Neural crest cell (in vitro differentiated cells): Measurements from ENCODE around the gene COL17A1. TPM values are rescaled to one million over a fixed set of nuclear protein-coding genes. Genes with fewer than 3 reads are reported as not detected.
A peak's percentile ranks its signal among the peaks of the same experiment; 100 is the strongest.

ENCODE experiments used
- DNase-seq: peaks from one replicate; pipeline ENCODE4 v3.0.0; 2021; ENCODE audit warnings: low read depth, mixed read lengths, low spot score
- H3K27ac Mint-ChIP-seq: one replicate; pipeline ENCODE4 v1.8.0; 2021; ENCODE audit warnings: mild to moderate bottlenecking, mixed read lengths; ENCODE audit not compliant: unreplicated experiment
- H3K27me3 Mint-ChIP-seq: 2 replicates; pipeline ENCODE4 v1.8.0; 2021; ENCODE audit warnings: low read depth, mild to moderate bottlenecking, mixed read lengths
- H3K36me3 Mint-ChIP-seq: 2 replicates; pipeline ENCODE4 v1.8.0; 2021; ENCODE audit warnings: low read depth, mild to moderate bottlenecking, mixed read lengths
- H3K4me1 Mint-ChIP-seq: 2 replicates; pipeline ENCODE4 v1.8.0; 2021; ENCODE audit warnings: mixed read lengths
- H3K4me3 Mint-ChIP-seq: one replicate; pipeline ENCODE4 v1.8.0; 2021; ENCODE audit warnings: mild to moderate bottlenecking, mixed read lengths
- H3K9me3 Mint-ChIP-seq: 2 replicates; pipeline ENCODE4 v1.8.0; 2021; ENCODE audit warnings: mixed read lengths
- CTCF ChIP-seq: fragments of 200-600 bp; sonication (generic); conservative IDR thresholded peaks from 2 replicates; pipeline ENCODE4 v1.5.0; 2021; ENCODE audit warnings: antibody characterized with exemption, mild to moderate bottlenecking
- microRNA-seq: library from miRNA; unstranded; fragments of <30 nt; microRNA quantifications from one replicate; pipeline ENCODE4, GENCODE V29; 2020
- total RNA-seq: library from RNA; stranded (reverse); gene quantifications from 2 replicates; pipeline ENCODE4 v1.2.1, GENCODE V29; 2021

The COL17A1 gene
- total RNA-seq, 1 donor from 2014 or later, result not detected

GRCh38 chr10:103982639-103983038, 103.0 kb downstream of the COL17A1 start:
- Mint-ChIP-seq H3K4me3 (no peak overlapping the region), H3K9me3 (no peaks in the 10 kb centered on the region), H3K36me3 (no peaks in the 10 kb centered on the region), H3K27me3 (no peaks in the 10 kb centered on the region), H3K27ac (no peak overlapping the region), H3K4me1 (peaks cover 18% of the 10 kb centered on the region)
- no peak for DNase-seq
- peak; percentile 26 for TF ChIP-seq CTCF

Small RNAs within 50 kb of the gene (microRNA-seq; reads per million reads assigned to microRNA genes)
- gene MIR936, result not detected

Other genes starting within 250 kb of the COL17A1 start
- gene SH3PXD2A, start 230.3 kb downstream of the COL17A1 start, total RNA-seq, result 22.8 and 23.2 TPM in 2 replicates
- 11.9 and 13.2 TPM in 2 replicates for gene STN1, start 167.7 kb downstream of the COL17A1 start, total RNA-seq
- gene SLK, start 118.7 kb downstream of the COL17A1 start, total RNA-seq, result 28.4 and 30.0 TPM in 2 replicates
- gene SFR1, start 36.3 kb upstream of the COL17A1 start, total RNA-seq, result 13.9 and 14.0 TPM in 2 replicates
- gene CFAP43, start 146.5 kb upstream of the COL17A1 start, total RNA-seq, result 0.63 and 0.71 TPM in 2 replicates
- 85.9 and 86.8 TPM in 2 replicates for gene GSTO1, start 169.0 kb upstream of the COL17A1 start, total RNA-seq
- 0.27 and 0.58 TPM in 2 replicates for gene GSTO2, start 183.3 kb upstream of the COL17A1 start, total RNA-seq